ENCODE measurements around the gene ABHD16A.
A peak's percentile ranks its signal among the peaks of the same experiment; 100 is the strongest.

The ABHD16A gene

GRCh38 chr6:31687321-31687720 lies 15.8 kb downstream of the ABHD16A start:
- Mint-ChIP-seq H3K36me3 (ENCODE audit: low read depth) (peaks cover 51% of the 10 kb centered on the region), H3K27ac (no peak overlapping the region), H3K4me3 (no peak overlapping the region), H3K9me3 (no peaks in the 10 kb centered on the region), H3K4me1 (peaks cover 27% of the 10 kb centered on the region), H3K27me3 (ENCODE audit: low read depth, poor library complexity) (peaks cover 4% of the 10 kb centered on the region)
- DNase-seq = no peak
- no peak for TF ChIP-seq CTCF (IDR thresholded peaks at IDR 0.05)

GRCh38 chr6:31686483-31686882 lies 16.6 kb downstream of the ABHD16A start:
- DNase-seq = no peak
- Mint-ChIP-seq H3K4me1 (peaks cover 34% of the 10 kb centered on the region), H3K9me3 (no peaks in the 10 kb centered on the region), H3K4me3 (no peak overlapping the region), H3K27me3 (ENCODE audit: low read depth, poor library complexity) (peaks cover 12% of the 10 kb centered on the region), H3K36me3 (ENCODE audit: low read depth) (peaks cover 48% of the 10 kb centered on the region), H3K27ac (peak overlapping the region; percentile 88)
- no peak for TF ChIP-seq CTCF (IDR thresholded peaks at IDR 0.05)

GRCh38 chr6:31683591-31683990 lies 19.5 kb downstream of the ABHD16A start:
- peaks cover 16% of the 10 kb centered on the region for H3K27me3 Mint-ChIP-seq (ENCODE audit: low read depth, poor library complexity)
- no peaks in the 10 kb centered on the region for H3K9me3 Mint-ChIP-seq
- H3K36me3 Mint-ChIP-seq (ENCODE audit: low read depth) = peaks cover 37% of the 10 kb centered on the region
- peak overlapping the region; percentile 18 for H3K27ac Mint-ChIP-seq
- no peak for TF ChIP-seq CTCF (IDR thresholded peaks at IDR 0.05)
- peak overlapping the region; percentile 87 for H3K4me3 Mint-ChIP-seq
- peaks cover 35% of the 10 kb centered on the region for H3K4me1 Mint-ChIP-seq
- DNase-seq = no peak

- H3K27ac Mint-ChIP-seq = peak overlapping the region; percentile 70
- H3K4me1 Mint-ChIP-seq = peaks cover 42% of the 10 kb centered on the region
- peaks cover 18% of the 10 kb centered on the region for H3K36me3 Mint-ChIP-seq (ENCODE audit: low read depth)
- TF ChIP-seq CTCF (IDR thresholded peaks at IDR 0.05) = no peak
- H3K27me3 Mint-ChIP-seq (ENCODE audit: low read depth, poor library complexity) = peaks cover 24% of the 10 kb centered on the region
- no peaks in the 10 kb centered on the region for H3K9me3 Mint-ChIP-seq
- H3K4me3 Mint-ChIP-seq = peak overlapping the region; percentile 87
- peak; percentile 63 for DNase-seq
These were observed 21.9 kb downstream of the ABHD16A start for GRCh38 chr6:31681135-31681671.

GRCh38 chr6:31680226-31681134 lies 22.6 kb downstream of the ABHD16A start, which contains the start of gene LY6G5C:
Gene LY6G5C (minus strand): TSS chr6:31681067. CDS start chr6:31680373, 694 bp downstream.
- peak; percentile 54 for TF ChIP-seq CTCF (IDR thresholded peaks at IDR 0.05)
- peaks cover 24% of the 10 kb centered on the region for H3K27me3 Mint-ChIP-seq (ENCODE audit: low read depth, poor library complexity)
- peak within 1 kb of the TSS; percentile 87 for H3K4me3 Mint-ChIP-seq
- DNase-seq = peak; percentile 76
- peaks cover 11% of the 10 kb centered on the region for H3K36me3 Mint-ChIP-seq (ENCODE audit: low read depth)
- peaks cover 42% of the 10 kb centered on the region for H3K4me1 Mint-ChIP-seq
- H3K9me3 Mint-ChIP-seq = no peaks in the 10 kb centered on the region
- peak within 1 kb of the TSS; percentile 90 for H3K27ac Mint-ChIP-seq
